Measurements from ENCODE around the gene TENM3.

The TENM3 gene

GRCh38 chr4:182754895-182755294 is 511.7 kb downstream of the TENM3 start:
- H3K4me3 ChIP-seq: no peak overlapping the region
- no peaks in the 10 kb centered on the region for H3K36me3 ChIP-seq (ENCODE audit: insufficient read depth, low read length)
- TF ChIP-seq POLR2AphosphoS5 (IDR thresholded peaks at IDR 0.05; ENCODE audit: borderline replicate concordance, low read depth, low read length) (no peak), EZH2 (IDR thresholded peaks at IDR 0.05) (no peak), FOXP2 (optimal IDR thresholded peaks at IDR 0.05; ENCODE audit: control extremely low read depth, extremely low read length, insufficient read depth) (no peak)
- no peak overlapping the region for H3K9ac ChIP-seq (ENCODE audit: insufficient read length)
- no peaks in the 10 kb centered on the region for H3K9me3 ChIP-seq (ENCODE audit: low read depth, low read length)
- DNase-seq (ENCODE audit: low read depth, low spot score): no peak
- H3K27ac ChIP-seq: no peak overlapping the region

- Histone ChIP-seq H3K9ac (ENCODE audit: insufficient read length) (no peak overlapping the region), H3K4me3 (no peak overlapping the region), H3K36me3 (ENCODE audit: insufficient read depth, low read length) (no peaks in the 10 kb centered on the region), H3K9me3 (ENCODE audit: low read depth, low read length) (no peaks in the 10 kb centered on the region), H3K27ac (no peak overlapping the region)
- TF ChIP-seq EZH2 (IDR thresholded peaks at IDR 0.05): no peak
- TF ChIP-seq POLR2AphosphoS5 (IDR thresholded peaks at IDR 0.05; ENCODE audit: borderline replicate concordance, low read depth, low read length): no peak
- no peak for TF ChIP-seq FOXP2 (optimal IDR thresholded peaks at IDR 0.05; ENCODE audit: control extremely low read depth, extremely low read length, insufficient read depth)
- no peak for DNase-seq (ENCODE audit: low read depth, low spot score)
These were observed 513.0 kb downstream of the TENM3 start for GRCh38 chr4:182756161-182756690.

- no peak for DNase-seq (ENCODE audit: low read depth, low spot score)
- Histone ChIP-seq H3K36me3 (ENCODE audit: insufficient read depth, low read length) (no peaks in the 10 kb centered on the region), H3K4me3 (no peak overlapping the region), H3K27ac (no peak overlapping the region), H3K9ac (ENCODE audit: insufficient read length) (no peak overlapping the region), H3K9me3 (ENCODE audit: low read depth, low read length) (no peaks in the 10 kb centered on the region)
- TF ChIP-seq FOXP2 (optimal IDR thresholded peaks at IDR 0.05; ENCODE audit: control extremely low read depth, extremely low read length, insufficient read depth): no peak
- no peak for TF ChIP-seq POLR2AphosphoS5 (IDR thresholded peaks at IDR 0.05; ENCODE audit: borderline replicate concordance, low read depth, low read length)
- TF ChIP-seq EZH2 (IDR thresholded peaks at IDR 0.05): no peak
These were observed 515.1 kb downstream of the TENM3 start for GRCh38 chr4:182758273-182758672.

- DNase-seq (ENCODE audit: low read depth, low spot score): no peak
- no peak for TF ChIP-seq EZH2 (IDR thresholded peaks at IDR 0.05)
- TF ChIP-seq FOXP2 (optimal IDR thresholded peaks at IDR 0.05; ENCODE audit: control extremely low read depth, extremely low read length, insufficient read depth): no peak
- TF ChIP-seq POLR2AphosphoS5 (IDR thresholded peaks at IDR 0.05; ENCODE audit: borderline replicate concordance, low read depth, low read length): no peak
- Histone ChIP-seq H3K36me3 (ENCODE audit: insufficient read depth, low read length) (no peaks in the 10 kb centered on the region), H3K9me3 (ENCODE audit: low read depth, low read length) (no peaks in the 10 kb centered on the region), H3K9ac (ENCODE audit: insufficient read length) (no peak overlapping the region), H3K4me3 (no peak overlapping the region), H3K27ac (no peak overlapping the region)
These were observed 517.4 kb downstream of the TENM3 start for GRCh38 chr4:182760551-182761043.

GRCh38 chr4:182764137-182764536 is 520.9 kb downstream of the TENM3 start:
- TF ChIP-seq EZH2 (IDR thresholded peaks at IDR 0.05) (no peak), POLR2AphosphoS5 (IDR thresholded peaks at IDR 0.05; ENCODE audit: borderline replicate concordance, low read depth, low read length) (no peak), FOXP2 (optimal IDR thresholded peaks at IDR 0.05; ENCODE audit: control extremely low read depth, extremely low read length, insufficient read depth) (no peak)
- Histone ChIP-seq H3K4me3 (no peak overlapping the region), H3K9me3 (ENCODE audit: low read depth, low read length) (no peaks in the 10 kb centered on the region), H3K27ac (no peak overlapping the region), H3K9ac (ENCODE audit: insufficient read length) (no peak overlapping the region), H3K36me3 (ENCODE audit: insufficient read depth, low read length) (no peaks in the 10 kb centered on the region)
- no peak for DNase-seq (ENCODE audit: low read depth, low spot score)

GRCh38 chr4:182764642-182765041 is 521.4 kb downstream of the TENM3 start:
- H3K27ac ChIP-seq: no peak overlapping the region
- DNase-seq (ENCODE audit: low read depth, low spot score): no peak
- no peak for TF ChIP-seq FOXP2 (optimal IDR thresholded peaks at IDR 0.05; ENCODE audit: control extremely low read depth, extremely low read length, insufficient read depth)
- no peak for TF ChIP-seq POLR2AphosphoS5 (IDR thresholded peaks at IDR 0.05; ENCODE audit: borderline replicate concordance, low read depth, low read length)
- no peaks in the 10 kb centered on the region for H3K9me3 ChIP-seq (ENCODE audit: low read depth, low read length)
- no peak overlapping the region for H3K4me3 ChIP-seq
- no peaks in the 10 kb centered on the region for H3K36me3 ChIP-seq (ENCODE audit: insufficient read depth, low read length)
- H3K9ac ChIP-seq (ENCODE audit: insufficient read length): no peak overlapping the region

- Histone ChIP-seq H3K27ac (no peak overlapping the region), H3K9ac (ENCODE audit: insufficient read length) (no peak overlapping the region), H3K9me3 (ENCODE audit: low read depth, low read length) (no peaks in the 10 kb centered on the region), H3K4me3 (no peak overlapping the region), H3K36me3 (ENCODE audit: insufficient read depth, low read length) (no peaks in the 10 kb centered on the region)
- TF ChIP-seq FOXP2 (optimal IDR thresholded peaks at IDR 0.05; ENCODE audit: control extremely low read depth, extremely low read length, insufficient read depth) (no peak), POLR2AphosphoS5 (IDR thresholded peaks at IDR 0.05; ENCODE audit: borderline replicate concordance, low read depth, low read length) (no peak), EZH2 (IDR thresholded peaks at IDR 0.05) (no peak)
- no peak for DNase-seq (ENCODE audit: low read depth, low spot score)
These were observed 523.0 kb downstream of the TENM3 start for GRCh38 chr4:182765987-182766856.

- TF ChIP-seq EZH2 (IDR thresholded peaks at IDR 0.05): no peak
- no peak for TF ChIP-seq POLR2AphosphoS5 (IDR thresholded peaks at IDR 0.05; ENCODE audit: borderline replicate concordance, low read depth, low read length)
- no peak for TF ChIP-seq FOXP2 (optimal IDR thresholded peaks at IDR 0.05; ENCODE audit: control extremely low read depth, extremely low read length, insufficient read depth)
- H3K9me3 ChIP-seq (ENCODE audit: low read depth, low read length): no peaks in the 10 kb centered on the region
- no peaks in the 10 kb centered on the region for H3K36me3 ChIP-seq (ENCODE audit: insufficient read depth, low read length)
- H3K27ac ChIP-seq: no peak overlapping the region
- no peak overlapping the region for H3K9ac ChIP-seq (ENCODE audit: insufficient read length)
- H3K4me3 ChIP-seq: no peak overlapping the region
- no peak for DNase-seq (ENCODE audit: low read depth, low spot score)
These were observed 523.7 kb downstream of the TENM3 start for GRCh38 chr4:182766857-182767250.
